ENCODE data around the gene ARHGAP32.
A peak's percentile ranks its signal among the peaks of the same experiment; 100 is the strongest.
"Not testable (repeated sequence)": the region's sequence is repeated elsewhere in the genome, so short reads cannot be mapped to it uniquely, and the experiment has no call there.

ARHGAP32 gene

GRCh38 chr11:128929991-128930390, 262.1 kb downstream of the ARHGAP32 start:
- peak; percentile 22 for DNase-seq (ENCODE audit: low read depth)

- no peak for DNase-seq (ENCODE audit: low read depth)
Observed at GRCh38 chr11:128929468-128929867, 262.7 kb downstream of the ARHGAP32 start.

GRCh38 chr11:128928400-128928799, 263.7 kb downstream of the ARHGAP32 start:
- DNase-seq (ENCODE audit: low read depth) = no peak

- no peak for DNase-seq (ENCODE audit: low read depth)
Observed at GRCh38 chr11:128927683-128928336, 264.3 kb downstream of the ARHGAP32 start.

- DNase-seq (ENCODE audit: low read depth) = no peak
Observed at GRCh38 chr11:128927108-128927461, 265.0 kb downstream of the ARHGAP32 start.

- DNase-seq (ENCODE audit: low read depth) = no peak
Observed at GRCh38 chr11:128926437-128927107, 265.6 kb downstream of the ARHGAP32 start.

GRCh38 chr11:128926000-128926399, 266.1 kb downstream of the ARHGAP32 start:
- no peak for DNase-seq (ENCODE audit: low read depth)

GRCh38 chr11:128925250-128925600, 266.9 kb downstream of the ARHGAP32 start:
- no peak for DNase-seq (ENCODE audit: low read depth)

- DNase-seq (ENCODE audit: low read depth) = no peak
Observed at GRCh38 chr11:128924510-128925249, 267.4 kb downstream of the ARHGAP32 start.

- no peak for DNase-seq (ENCODE audit: low read depth)
Observed at GRCh38 chr11:128924104-128924503, 268.0 kb downstream of the ARHGAP32 start.

- DNase-seq (ENCODE audit: low read depth) = no peak
Observed at GRCh38 chr11:128921793-128922192, 270.3 kb downstream of the ARHGAP32 start.

- no peak for DNase-seq (ENCODE audit: low read depth)
Observed at GRCh38 chr11:128920666-128921065, 271.5 kb downstream of the ARHGAP32 start.

- DNase-seq (ENCODE audit: low read depth) = not testable (repeated sequence)
Observed at GRCh38 chr11:128919635-128920034, 272.5 kb downstream of the ARHGAP32 start.

- no peak for DNase-seq (ENCODE audit: low read depth)
Observed at GRCh38 chr11:128919216-128919615, 272.9 kb downstream of the ARHGAP32 start.

GRCh38 chr11:128917144-128917724, 274.9 kb downstream of the ARHGAP32 start:
- no peak for DNase-seq (ENCODE audit: low read depth)

- no peak for DNase-seq (ENCODE audit: low read depth)
Observed at GRCh38 chr11:128916681-128917080, 275.4 kb downstream of the ARHGAP32 start.

- DNase-seq (ENCODE audit: low read depth) = no peak
Observed at GRCh38 chr11:128916037-128916572, 276.0 kb downstream of the ARHGAP32 start.

- DNase-seq (ENCODE audit: low read depth) = no peak
Observed at GRCh38 chr11:128915149-128915521, 277.0 kb downstream of the ARHGAP32 start.

All from EH (cell line).